GM21528 (cell line): ENCODE measurements around the gene RNH1.

Experiments used
- ATAC-seq: cut with Tn5 transposase; IDR thresholded peaks from one replicate; pipeline ENCODE4 v1.9.1; 2021; ENCODE audit warnings: mild to moderate bottlenecking, moderate library complexity; ENCODE audit not compliant: unreplicated experiment, low FRiP score

RNH1 gene

DNA sequence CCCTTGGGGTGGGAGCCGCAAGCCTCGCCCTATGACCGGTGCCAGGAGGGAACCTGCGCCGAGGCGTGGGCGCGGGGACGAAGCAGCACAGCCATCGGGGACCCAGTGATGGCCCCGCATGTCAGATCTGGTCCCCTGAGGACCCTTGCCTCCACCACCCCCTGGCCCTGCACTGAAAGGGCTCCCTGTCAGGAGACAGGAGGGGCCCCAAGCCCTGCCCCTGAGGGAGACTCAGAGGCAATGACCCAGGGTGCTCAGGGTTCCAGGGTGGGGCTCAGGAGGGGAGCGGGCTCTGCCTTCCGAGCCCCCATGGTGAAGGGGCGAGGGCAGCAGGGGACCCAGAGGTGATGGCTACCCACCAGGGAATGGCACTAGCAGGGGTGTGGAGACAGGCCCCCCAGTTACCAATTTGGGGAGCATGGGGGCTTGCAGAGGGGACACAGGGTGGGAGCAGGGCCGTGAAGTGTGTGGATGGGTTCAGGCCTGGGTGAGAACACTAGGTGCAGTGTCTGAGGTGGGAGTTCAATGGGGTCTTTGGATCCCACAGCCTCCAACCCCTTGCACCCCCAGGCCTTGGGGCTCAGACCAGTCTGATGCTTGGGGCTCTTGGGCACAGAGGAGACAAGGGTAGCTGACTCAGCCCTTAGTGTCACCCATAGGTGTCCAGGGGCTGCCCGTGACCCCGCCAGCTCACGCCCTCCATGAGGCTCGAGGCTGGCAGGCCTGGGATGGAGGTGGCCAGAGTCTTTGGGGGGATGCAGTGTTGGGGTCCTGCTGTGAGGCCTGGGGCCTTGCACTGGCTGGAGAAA, 30.8 kb upstream of the RNH1 start:
- no peak for ATAC-seq

DNA sequence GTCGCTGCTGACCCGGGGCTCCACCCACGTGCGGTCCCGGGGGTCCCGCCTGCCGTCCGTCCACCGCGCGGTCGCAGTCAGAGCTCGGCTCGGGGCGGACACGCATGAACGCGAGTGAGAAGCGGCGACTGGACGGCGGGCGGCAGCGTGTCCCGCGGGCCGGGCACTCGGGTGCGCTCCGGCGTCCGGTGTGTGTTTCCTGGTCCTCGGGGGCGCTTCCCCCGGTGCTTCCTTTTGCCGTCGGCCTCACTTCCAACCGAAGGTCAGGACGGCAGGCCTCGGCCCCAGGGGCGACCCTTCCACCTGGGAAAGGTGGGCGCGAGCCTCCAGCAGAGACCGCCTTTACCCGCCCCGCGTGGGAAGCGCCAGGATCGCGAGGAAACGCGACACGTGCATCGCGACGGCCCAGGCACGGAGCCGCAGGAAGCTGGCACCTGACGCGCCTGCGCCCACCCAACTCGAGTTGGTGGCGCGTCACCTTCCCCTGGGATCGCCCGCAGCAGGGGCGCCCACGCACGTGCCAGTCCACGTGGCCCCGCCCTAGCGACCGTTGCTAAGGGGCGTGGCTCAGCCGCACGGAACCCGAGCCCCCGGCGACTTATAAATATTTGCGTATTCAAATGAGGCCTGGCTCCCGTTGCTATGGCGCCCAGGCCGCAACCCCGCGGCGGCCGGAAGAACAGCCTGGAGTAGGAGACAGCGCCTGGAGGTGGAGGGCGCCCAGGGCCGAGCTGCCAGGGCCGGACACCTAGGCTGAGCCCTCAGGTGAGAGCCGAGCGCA, 30.0 kb upstream of the RNH1 start, which contains the start of gene LRRC56:
LRRC56 (plus strand) TSS at position 687 of the 781 bp plus-strand sequence. CDS start 3,158 bp downstream, outside the sequence.
- ATAC-seq = no peak

DNA sequence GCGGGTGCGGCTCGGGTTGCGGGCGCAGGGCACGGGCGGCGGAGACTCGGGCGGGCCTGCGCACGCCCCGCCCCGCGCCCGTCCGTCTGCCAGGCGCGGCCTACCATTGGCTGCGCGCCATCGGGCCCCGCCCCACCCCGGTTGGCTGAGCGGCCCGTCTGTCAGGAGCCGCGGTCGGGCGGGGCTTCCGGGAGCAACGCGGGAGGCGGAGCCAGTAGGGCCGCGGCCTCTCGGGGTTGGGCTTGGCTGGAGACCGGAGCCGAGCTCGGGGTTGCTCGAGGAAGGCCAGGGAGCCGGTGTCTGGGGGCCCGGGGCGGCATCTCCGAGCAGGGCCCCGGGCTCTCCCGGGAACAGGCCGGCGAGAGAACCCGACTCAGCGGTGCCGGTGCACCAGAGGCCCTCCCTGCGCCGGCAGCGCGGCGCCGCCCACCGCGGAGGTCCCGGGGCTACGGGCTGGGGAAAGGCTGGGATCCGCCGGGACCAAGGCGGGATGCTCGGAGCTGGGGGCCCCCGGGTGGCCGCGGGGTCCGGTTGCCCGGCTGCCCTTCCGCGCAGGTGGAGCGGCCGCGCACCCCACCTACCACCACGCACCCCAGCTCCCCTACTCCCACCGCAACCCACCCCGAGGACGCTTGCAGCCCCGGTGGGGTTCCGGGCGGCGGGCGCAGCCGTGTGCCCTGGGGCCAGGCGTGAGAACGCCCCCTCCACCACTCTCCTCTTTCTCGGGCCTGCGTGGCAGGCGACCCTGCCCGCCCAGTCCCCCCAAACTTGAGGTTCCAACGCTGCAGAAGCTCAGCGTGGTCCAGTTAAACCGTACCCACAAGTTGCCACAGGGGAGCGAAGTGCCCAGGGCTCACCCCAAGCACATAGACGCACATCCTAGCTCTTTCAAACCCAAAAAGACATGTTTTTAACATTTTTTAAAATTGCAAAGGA, 28.7 kb upstream of the RNH1 start, which contains the start of gene HRAS:
HRAS (minus strand) TSS at position 58 of the 936 bp plus-strand sequence.
- ATAC-seq = peak; percentile 64

DNA sequence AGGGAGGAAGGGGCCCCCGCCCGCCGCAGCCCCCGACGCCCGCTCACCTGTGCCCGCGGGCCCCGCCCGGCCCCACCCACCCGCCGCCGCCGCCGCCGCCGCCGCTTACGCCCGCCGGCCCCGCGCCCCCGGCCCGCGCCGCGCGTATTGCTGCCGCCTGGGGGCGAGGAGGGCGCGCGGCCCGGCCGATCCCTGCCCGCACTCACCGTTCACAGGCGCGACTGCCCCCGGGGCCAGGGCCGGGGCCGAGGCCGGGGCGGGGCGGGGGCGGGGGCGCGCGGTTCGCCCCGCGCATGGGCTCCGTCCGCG, 28.1 kb upstream of the RNH1 start:
- ATAC-seq = no peak

DNA sequence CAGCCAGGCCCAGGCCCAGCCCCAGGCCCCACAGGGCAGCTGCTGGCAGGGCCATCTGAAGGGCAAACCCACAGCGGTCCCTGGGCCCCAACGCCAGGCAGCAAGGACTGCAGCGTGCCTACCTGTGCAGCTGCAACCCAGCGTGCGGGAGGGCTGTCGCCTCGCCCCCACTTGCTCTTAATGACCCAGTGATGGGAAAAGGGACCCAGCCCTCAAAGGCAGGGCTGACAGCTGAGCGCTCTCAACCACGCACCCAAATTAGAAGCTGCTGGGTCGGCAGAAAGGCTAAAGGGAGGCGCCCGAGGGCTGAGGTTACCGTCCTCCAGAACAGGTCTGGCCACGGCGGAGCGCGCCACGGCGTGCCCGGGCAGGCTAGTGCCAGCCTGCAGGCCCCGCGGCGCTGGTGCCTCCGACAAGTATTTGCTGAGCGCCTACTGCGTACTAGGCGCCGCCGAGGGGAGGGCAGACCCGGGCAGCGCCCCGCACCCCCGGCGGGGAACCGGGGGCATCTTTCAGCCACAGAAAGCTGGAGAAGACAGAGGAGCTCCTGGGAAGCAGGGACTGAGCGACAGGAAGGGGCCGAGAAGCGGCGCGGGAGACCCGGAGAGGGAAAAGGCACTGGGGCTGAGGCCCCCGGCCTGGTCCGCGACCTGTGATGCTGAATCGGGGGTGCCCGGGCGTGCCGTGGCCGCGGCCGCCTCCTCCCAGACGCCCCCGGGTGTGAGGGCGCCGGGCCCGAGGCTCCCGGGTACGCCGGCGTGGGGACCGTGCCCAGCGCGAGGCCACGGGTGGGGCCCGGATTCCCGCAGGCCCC, 27.6 kb upstream of the RNH1 start:
- ATAC-seq = no peak

DNA sequence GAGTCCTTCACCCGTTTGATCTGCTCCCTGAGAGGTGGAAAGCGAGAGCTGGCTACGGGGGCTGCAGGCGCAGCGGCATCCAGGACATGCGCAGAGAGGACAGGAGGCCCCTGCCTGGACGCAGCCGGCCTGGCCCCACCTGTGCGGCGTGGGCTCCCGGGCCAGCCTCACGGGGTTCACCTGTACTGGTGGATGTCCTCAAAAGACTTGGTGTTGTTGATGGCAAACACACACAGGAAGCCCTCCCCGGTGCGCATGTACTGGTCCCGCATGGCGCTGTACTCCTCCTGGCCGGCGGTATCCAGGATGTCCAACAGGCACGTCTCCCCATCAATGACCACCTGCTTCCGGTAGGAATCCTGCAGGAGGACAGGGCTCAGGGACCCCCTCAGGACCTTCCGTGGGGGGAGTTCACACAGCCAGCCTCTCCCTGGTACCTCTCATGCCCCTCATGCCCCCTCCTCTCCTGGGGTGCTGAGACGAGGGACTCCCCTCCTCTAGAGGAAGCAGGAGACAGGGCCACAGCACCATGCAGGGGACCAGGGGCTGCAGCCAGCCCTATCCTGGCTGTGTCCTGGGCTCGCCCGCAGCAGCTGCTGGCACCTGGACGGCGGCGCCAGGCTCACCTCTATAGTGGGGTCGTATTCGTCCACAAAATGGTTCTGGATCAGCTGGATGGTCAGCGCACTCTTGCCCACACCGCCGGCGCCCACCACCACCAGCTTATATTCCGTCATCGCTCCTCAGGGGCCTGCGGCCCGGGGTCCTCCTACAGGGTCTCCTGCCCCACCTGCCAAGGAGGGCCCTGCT, 26.7 kb upstream of the RNH1 start:
- no peak for ATAC-seq

DNA sequence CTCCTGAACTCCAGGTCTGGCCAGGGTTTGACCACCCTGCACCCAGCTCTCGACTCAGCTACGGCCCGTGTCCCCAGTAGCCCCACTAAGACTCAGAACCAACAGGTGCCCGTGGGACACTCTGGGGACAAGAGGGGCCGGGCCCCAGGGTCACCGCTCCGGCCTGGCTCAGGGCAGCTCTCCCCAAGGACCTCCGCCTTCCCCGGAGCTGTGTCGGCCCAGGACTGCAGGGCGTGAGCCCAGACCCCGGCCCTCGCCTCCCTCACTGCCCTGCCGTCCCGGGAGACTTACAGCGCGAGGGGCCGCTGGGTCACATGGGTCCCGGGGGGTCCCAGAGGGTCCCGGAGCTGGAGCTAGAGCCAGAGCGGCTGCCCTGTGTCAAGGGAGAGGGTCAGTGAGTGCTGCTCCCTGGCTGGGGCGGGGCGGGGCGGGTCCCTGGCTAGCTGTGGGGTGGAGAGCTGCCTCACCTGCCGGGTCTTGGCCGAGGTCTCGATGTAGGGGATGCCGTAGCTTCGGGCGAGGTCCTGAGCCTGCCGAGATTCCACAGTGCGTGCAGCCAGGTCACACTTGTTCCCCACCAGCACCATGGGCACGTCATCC, 26.0 kb upstream of the RNH1 start:
- ATAC-seq = no peak

DNA sequence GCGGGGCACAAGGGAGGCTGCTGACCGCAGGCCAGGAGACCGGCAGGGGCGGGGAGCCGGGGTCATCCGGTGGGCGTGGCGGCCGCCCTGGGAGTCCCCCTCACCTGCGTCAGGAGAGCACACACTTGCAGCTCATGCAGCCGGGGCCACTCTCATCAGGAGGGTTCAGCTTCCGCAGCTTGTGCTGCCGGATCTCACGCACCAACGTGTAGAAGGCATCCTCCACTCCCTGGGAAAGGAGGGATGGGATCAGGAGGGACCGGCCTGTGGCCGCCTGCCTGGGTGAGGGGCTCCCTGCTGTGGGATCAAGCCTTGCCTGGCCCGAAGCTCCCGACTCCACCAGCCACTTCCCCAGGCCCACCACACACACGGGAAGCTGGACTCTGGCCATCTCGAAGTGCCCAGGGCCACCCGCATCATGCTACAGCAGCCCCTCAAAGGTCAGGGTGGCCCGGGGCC, 25.5 kb upstream of the RNH1 start:
- no peak for ATAC-seq

DNA sequence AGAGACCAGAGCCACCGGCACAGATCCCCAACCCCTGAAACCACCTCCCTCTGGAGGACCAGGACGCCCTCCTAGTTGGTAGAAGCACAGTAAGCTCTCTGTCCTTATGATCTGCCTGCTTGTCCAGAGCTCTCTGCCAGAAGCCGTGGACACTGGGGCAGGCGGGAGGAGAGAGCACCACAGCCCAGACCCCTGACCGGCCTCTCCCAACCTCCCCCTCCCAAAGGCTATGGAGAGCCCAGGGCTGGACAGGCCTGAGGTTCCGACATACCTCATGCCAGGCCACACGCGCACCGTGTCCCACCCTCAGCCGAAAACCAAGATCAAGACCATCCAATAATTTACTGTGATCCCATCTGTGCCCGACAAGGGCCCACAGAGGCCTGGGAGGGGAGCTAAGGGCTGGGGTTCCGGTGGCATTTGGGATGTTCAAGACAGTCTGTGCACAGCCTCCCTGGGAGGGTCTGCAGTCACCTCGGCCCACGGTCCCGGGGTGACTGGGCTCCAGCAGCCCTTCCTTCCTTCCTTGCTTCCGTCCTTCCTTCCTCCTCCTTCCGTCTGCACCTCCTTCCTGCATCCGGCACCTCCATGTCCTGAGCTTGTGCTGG, 25.0 kb upstream of the RNH1 start:
- ATAC-seq = no peak

DNA sequence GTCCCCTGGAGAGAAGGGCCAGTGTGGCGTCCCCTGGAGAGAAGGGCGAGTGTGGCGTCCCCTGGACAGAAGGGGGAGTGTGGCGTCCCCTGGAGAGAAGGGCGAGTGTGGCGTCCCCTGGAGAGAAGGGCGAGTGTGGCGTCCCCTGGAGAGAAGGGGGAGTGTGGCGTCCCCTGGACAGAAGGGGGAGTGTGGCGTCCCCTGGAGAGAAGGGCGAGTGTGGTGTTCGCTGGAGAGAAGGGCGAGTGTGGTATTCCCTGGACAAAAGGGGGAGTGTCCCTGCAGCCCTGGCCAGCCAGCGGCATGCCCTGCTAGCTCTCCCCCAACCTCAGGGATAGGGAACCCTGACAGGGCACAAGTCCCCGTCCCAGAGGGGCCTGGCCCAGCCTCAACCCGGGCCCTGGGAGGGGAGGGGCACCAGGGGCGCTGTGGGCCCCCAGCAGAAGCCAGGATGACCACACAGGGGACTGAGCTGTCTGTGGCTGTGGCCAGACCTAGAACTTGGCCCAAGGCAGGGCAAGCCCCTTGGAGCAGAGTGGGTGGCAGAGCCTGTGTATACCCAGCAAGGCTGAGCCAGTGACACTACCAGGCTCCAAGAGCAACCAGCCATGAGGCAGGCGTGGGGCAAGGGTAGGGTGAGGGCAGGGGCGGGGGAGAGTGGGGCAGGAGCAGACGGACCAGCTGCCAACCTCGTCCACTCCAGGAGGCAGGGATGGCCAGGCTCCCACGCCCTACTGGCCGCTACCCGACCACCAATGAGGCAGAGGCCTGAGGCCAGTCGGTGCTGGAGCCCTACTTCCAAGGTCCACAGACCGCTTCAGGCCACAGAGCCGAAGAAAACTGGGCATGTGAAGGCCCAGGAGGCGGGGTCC, 24.2 kb upstream of the RNH1 start:
- no peak for ATAC-seq

DNA sequence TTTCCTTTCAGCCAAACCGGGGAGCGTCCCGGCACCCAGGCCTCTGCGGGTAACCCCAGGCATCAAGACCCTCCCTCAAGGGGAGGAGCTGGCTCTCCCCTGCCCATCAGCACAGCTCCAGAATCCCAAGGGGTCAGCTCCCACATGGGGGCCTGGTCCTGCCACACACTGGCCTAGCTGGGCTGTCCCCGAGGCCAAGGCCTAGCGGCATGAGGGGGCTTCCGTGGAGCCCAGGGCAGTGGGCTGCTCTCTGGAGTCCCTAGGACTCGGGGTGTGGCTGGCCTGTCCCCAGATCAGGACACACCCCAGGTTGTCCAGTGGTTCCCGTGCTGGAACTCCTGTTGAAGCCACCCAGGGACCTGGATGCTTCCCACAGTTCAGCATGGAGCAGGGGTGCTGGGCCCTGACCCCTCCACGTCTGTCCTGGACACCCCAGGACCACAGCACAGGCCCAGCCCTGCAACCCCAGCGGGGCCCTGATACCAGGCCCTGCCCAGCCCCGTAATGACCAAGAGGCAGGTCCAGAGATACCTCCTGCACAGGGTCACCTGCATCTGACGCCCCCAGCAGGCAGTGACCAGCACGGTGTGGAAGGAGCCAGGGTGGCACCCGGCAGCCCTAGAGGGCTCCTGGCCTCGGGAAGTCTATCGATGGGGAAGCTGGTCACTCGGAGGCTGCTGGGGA, 22.8 kb upstream of the RNH1 start:
- ATAC-seq = no peak

DNA sequence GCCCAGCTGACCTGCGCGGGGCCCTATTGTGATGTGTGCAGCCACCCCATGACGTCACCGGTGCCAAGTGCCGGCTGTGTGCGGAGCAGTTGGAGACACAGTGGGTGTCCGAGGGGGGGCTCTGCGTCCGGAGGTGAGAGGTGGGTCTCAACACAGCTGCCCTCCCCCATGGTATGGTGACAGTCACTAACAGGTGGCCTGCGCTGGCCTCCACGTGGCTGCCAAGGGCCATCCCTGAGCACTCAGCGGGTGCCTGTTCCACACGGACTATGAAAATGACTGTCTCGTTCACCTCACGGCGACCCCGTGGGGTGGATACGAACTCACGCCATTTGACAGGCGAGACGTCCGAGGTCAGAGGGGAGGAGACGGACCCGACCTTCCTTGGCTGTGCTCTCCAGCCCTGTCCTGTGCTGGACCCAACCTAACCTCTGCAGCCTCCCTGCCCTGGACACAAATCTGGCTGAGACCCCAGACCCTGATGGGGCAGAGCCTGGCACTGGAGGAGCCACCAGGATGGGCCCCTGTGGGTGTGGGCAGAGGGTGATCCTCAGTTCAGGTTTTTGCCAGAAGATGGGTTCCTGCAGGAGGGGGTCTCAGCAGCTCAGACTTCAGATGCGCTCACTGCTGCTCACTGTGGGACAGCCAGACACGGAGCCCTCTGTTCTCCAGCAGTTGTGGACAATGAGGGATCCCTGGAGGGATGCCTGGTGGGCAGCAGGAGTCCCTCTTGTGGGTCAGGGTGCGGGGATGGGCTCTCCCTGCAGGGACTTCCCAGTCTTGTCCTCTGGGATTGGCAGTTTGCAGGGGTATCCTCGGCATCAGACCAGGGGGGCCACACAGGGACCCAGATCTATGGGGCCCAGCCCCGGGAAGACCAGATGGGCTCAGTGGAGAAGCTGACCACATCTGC, 22.0 kb upstream of the RNH1 start:
- ATAC-seq = no peak

DNA sequence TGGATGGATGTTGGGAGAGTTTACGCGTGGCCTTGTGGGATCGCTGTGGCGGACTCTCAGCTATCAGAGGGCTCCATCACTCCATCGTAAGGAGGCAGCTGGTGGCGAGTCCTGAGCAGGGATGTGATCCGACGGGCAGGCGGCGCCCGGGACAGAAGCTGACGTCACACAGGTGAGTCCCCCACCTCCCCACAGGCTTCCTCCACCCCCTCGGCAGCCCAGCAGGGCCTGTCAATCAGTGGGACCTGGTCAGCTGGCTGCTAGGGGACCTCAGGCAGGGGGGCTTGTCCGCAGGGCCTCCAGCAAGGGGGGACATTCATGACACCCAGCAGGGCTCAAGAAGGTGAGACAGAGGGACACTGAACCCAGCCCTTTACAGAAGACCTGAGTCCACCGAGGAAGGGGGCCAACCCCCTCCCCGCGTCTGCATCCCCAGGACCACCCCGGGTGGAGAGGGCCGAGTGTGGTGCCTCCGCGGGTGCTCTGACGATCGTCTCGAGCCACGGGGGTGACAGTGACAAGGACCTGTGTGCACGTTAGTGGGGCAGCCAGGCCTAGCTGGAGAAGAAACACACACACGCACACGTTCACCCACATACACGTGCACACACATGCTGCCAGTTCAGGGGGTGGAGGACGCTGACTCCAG, 21.2 kb upstream of the RNH1 start:
- no peak for ATAC-seq

DNA sequence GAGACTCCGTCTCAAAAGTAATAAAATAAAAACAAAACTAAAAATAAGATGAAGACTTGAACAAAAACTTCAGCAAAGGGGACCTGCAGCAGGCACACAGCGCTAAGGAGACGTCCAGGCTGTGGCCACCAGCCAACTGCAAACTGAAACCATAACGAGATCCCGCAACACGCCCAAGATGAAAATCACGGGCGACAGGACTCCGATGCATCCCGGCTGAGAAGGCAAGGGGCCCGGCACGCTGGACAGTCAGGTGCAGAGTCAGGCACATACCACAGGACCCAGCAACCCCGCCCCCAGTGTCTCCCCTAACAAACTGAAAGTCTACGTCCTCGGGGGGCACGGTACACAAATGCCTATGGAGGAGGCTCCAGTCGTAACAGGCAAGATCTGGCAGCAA, 19.1 kb upstream of the RNH1 start:
- ATAC-seq = no peak

DNA sequence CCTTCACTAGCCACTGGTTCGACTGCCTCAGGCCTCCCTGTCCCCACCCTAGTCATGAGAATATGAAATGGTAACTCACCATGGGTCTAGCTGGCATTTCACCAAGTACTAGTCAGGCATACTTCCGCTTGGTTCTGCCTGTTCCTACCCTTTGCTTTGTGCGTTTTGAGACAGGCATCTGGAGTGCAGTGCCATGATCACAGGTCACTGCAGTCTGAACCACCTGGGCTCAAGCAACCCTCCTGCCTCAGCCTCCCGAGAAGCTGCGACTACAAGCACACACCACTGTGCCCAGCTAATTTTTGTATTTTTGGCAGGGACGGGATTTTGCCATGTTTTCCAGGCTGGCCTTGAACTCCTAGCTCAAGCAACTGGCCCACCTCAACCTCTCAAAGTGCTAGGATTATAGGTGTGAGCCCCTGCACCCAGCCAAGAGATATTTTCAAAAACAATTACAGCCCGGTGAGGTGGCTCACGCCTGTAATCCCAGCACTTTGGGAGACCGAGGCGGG, 14.2 kb upstream of the RNH1 start:
- no peak for ATAC-seq
